GM23338 (cell line): ENCODE results near the gene UBE2G1. TPM values are rescaled to one million over a fixed set of nuclear protein-coding genes. Genes with fewer than 3 reads are reported as not detected.

ENCODE experiments used
- ATAC-seq: fragments of 200-7000 bp; cut with Tn5 transposase; 3 replicates; pipeline ENCODE4 v1.9.1; 2020
- DNase-seq: peaks from one replicate; pipeline ENCODE4 v3.0.0-alpha.2; 2015; ENCODE audit warnings: low spot score
- H2AFZ ChIP-seq: fragments of 200-600 bp; sonication (generic); 2 replicates; pipeline ENCODE4 v1.8.0; 2016; ENCODE audit warnings: antibody characterized with exemption, mild to moderate bottlenecking, moderate library complexity
- H3F3A ChIP-seq: fragments of 200-600 bp; sonication (generic); replicated peaks from 2 replicates; pipeline ENCODE4 v1.8.0; 2017; ENCODE audit warnings: antibody characterized with exemption, mixed run types, low read depth
- H3K27ac ChIP-seq: fragments of 200-600 bp; sonication (generic); 2 replicates; pipeline ENCODE4 v1.6.1; 2016; ENCODE audit warnings: low read depth
- H3K27me3 ChIP-seq: fragments of 200-600 bp; sonication (generic); 2 replicates; pipeline ENCODE4 v1.8.0; 2016; ENCODE audit warnings: mild to moderate bottlenecking, mixed run types, moderate library complexity; ENCODE audit not compliant: insufficient read depth
- H3K36me3 ChIP-seq: fragments of 200-600 bp; sonication (generic); 2 replicates; pipeline ENCODE4 v1.8.0; 2016; ENCODE audit warnings: mild to moderate bottlenecking; ENCODE audit not compliant: insufficient read depth
- H3K4me1 ChIP-seq: fragments of 200-600 bp; sonication (generic); 2 replicates; pipeline ENCODE4 v1.8.0; 2016; ENCODE audit warnings: mild to moderate bottlenecking, moderate library complexity; ENCODE audit not compliant: insufficient read depth
- H3K4me2 ChIP-seq: fragments of 200-600 bp; sonication (generic); 2 replicates; pipeline ENCODE4 v1.7.1; 2017; ENCODE audit warnings: mixed run types
- H3K4me3 ChIP-seq: fragments of 200-600 bp; sonication (generic); 2 replicates; pipeline ENCODE4 v1.6.1; 2016; ENCODE audit warnings: mixed run types
- H3K79me2 ChIP-seq: fragments of 200-600 bp; sonication (generic); replicated peaks from 2 replicates; pipeline ENCODE4 v1.8.0; 2017; ENCODE audit warnings: mild to moderate bottlenecking; ENCODE audit not compliant: insufficient read depth
- H3K9me2 ChIP-seq: fragments of 200-600 bp; sonication (generic); 2 replicates; pipeline ENCODE4 v1.8.0; 2017; ENCODE audit not compliant: insufficient read depth
- H4K20me1 ChIP-seq: fragments of 200-600 bp; sonication (generic); replicated peaks from 2 replicates; pipeline ENCODE4 v1.8.0; 2017; ENCODE audit warnings: mild to moderate bottlenecking; ENCODE audit not compliant: insufficient read depth
- H3K27ac Mint-ChIP-seq: 2 replicates; pipeline ENCODE4 v1.8.0; 2020; ENCODE audit warnings: inconsistent platforms, mild to moderate bottlenecking, moderate library complexity, mixed read lengths
- H3K27me3 Mint-ChIP-seq: 3 replicates; pipeline ENCODE4 v1.8.0; 2022; ENCODE audit warnings: low read depth, mild to moderate bottlenecking, moderate library complexity, mixed read lengths, inconsistent platforms; ENCODE audit not compliant: insufficient read depth, poor library complexity
- H3K36me3 Mint-ChIP-seq: 3 replicates; pipeline ENCODE4 v1.8.0; 2021; ENCODE audit warnings: low read depth, mild to moderate bottlenecking, inconsistent platforms, moderate library complexity, mixed read lengths
- H3K4me1 Mint-ChIP-seq: 3 replicates; pipeline ENCODE4 v1.8.0; 2020; ENCODE audit warnings: mild to moderate bottlenecking, inconsistent platforms, mixed read lengths
- H3K4me3 Mint-ChIP-seq: 3 replicates; pipeline ENCODE4 v1.8.0; 2021; ENCODE audit warnings: moderate library complexity, mild to moderate bottlenecking, inconsistent platforms, mixed read lengths
- H3K9me3 Mint-ChIP-seq: 3 replicates; pipeline ENCODE4 v1.8.0; 2020; ENCODE audit warnings: moderate library complexity, mild to moderate bottlenecking, inconsistent platforms, mixed read lengths
- CTCF ChIP-seq, 2 experiments: fragments of 200-600 bp in 1 of 2; sonication (generic) in 1 of 2; conservative IDR thresholded peaks; 2 replicates each; pipeline versions ENCODE4 v1.5.1 to v1.6.1; 2016 to 2017; ENCODE audit warnings: antibody characterized with exemption in 2 of 2, low read depth in 2 of 2, mild to moderate bottlenecking in 2 of 2, moderate library complexity in 1 of 2
- JUNB ChIP-seq: IDR thresholded peaks from one replicate; pipeline ENCODE4 v1.6.1; 2016; ENCODE audit warnings: antibody characterized with exemption; ENCODE audit not compliant: unreplicated experiment
- NANOG ChIP-seq: IDR thresholded peaks from 2 replicates; pipeline ENCODE4 v1.6.1; 2016; ENCODE audit warnings: antibody characterized with exemption, borderline replicate concordance
- ZNF114 ChIP-seq: fragments of 250-450 bp; sonication (Bioruptor Pico); IDR thresholded peaks from 2 replicates; pipeline ENCODE4 v1.5.0; 2020; ENCODE audit warnings: mild to moderate bottlenecking, moderate library complexity
- polyA plus RNA-seq: library from polyadenylated mRNA; unstranded; fragments of >200 nt; fragmentation: Nextera tagmentation; extraction: Ambion mirVana; gene quantifications from 2 replicates; pipeline ENCODE4 v1.2.1, GENCODE V29; 2016
- total RNA-seq: library from RNA; depleted of rRNA; stranded (reverse); fragments of >200 nt; shearing (Covaris generic); gene quantifications from 2 replicates; pipeline ENCODE4 v1.2.3, GENCODE V29; 2014
- TF ChIP-seq, protein P1 (sequence below): fragments of 250-450 bp; sonication (Bioruptor Pico); IDR thresholded peaks from 2 replicates; pipeline ENCODE4 v1.5.0; 2020; ENCODE audit warnings: mild to moderate bottlenecking, moderate library complexity

UBE2G1 gene
- total and polyA plus RNA-seq, 2 experiments from 2014 or later, result 71.9 to 145 TPM

GRCh38 chr17:4318186-4318585 is 48.3 kb downstream of the UBE2G1 start:
- no peak overlapping the region for H3K4me3 Mint-ChIP-seq
- DNase-seq (peak; percentile 41), ATAC-seq (peak; percentile 43)
- H3K9me3 Mint-ChIP-seq, result no peaks in the 10 kb centered on the region
- H2AFZ ChIP-seq, result no peak overlapping the region
- peaks cover 100% of the 10 kb centered on the region for H3K79me2 ChIP-seq
- H3K4me1 ChIP-seq, result peaks cover 47% of the 10 kb centered on the region
- no peak overlapping the region for H3K27ac Mint-ChIP-seq
- H3F3A ChIP-seq, result no peaks in the 10 kb centered on the region
- no peak for TF ChIP-seq NANOG
- TF ChIP-seq JUNB, result no peak
- TF ChIP-seq CTCF (conservative IDR thresholded peaks at IDR 0.05; ENCODE audit: low read depth in 2 of 2), result 0 out of 4 replicates have a peak, but pooled peaks of 1 of the 2 experiments have one; percentile 5
- TF ChIP-seq, protein P1, sequence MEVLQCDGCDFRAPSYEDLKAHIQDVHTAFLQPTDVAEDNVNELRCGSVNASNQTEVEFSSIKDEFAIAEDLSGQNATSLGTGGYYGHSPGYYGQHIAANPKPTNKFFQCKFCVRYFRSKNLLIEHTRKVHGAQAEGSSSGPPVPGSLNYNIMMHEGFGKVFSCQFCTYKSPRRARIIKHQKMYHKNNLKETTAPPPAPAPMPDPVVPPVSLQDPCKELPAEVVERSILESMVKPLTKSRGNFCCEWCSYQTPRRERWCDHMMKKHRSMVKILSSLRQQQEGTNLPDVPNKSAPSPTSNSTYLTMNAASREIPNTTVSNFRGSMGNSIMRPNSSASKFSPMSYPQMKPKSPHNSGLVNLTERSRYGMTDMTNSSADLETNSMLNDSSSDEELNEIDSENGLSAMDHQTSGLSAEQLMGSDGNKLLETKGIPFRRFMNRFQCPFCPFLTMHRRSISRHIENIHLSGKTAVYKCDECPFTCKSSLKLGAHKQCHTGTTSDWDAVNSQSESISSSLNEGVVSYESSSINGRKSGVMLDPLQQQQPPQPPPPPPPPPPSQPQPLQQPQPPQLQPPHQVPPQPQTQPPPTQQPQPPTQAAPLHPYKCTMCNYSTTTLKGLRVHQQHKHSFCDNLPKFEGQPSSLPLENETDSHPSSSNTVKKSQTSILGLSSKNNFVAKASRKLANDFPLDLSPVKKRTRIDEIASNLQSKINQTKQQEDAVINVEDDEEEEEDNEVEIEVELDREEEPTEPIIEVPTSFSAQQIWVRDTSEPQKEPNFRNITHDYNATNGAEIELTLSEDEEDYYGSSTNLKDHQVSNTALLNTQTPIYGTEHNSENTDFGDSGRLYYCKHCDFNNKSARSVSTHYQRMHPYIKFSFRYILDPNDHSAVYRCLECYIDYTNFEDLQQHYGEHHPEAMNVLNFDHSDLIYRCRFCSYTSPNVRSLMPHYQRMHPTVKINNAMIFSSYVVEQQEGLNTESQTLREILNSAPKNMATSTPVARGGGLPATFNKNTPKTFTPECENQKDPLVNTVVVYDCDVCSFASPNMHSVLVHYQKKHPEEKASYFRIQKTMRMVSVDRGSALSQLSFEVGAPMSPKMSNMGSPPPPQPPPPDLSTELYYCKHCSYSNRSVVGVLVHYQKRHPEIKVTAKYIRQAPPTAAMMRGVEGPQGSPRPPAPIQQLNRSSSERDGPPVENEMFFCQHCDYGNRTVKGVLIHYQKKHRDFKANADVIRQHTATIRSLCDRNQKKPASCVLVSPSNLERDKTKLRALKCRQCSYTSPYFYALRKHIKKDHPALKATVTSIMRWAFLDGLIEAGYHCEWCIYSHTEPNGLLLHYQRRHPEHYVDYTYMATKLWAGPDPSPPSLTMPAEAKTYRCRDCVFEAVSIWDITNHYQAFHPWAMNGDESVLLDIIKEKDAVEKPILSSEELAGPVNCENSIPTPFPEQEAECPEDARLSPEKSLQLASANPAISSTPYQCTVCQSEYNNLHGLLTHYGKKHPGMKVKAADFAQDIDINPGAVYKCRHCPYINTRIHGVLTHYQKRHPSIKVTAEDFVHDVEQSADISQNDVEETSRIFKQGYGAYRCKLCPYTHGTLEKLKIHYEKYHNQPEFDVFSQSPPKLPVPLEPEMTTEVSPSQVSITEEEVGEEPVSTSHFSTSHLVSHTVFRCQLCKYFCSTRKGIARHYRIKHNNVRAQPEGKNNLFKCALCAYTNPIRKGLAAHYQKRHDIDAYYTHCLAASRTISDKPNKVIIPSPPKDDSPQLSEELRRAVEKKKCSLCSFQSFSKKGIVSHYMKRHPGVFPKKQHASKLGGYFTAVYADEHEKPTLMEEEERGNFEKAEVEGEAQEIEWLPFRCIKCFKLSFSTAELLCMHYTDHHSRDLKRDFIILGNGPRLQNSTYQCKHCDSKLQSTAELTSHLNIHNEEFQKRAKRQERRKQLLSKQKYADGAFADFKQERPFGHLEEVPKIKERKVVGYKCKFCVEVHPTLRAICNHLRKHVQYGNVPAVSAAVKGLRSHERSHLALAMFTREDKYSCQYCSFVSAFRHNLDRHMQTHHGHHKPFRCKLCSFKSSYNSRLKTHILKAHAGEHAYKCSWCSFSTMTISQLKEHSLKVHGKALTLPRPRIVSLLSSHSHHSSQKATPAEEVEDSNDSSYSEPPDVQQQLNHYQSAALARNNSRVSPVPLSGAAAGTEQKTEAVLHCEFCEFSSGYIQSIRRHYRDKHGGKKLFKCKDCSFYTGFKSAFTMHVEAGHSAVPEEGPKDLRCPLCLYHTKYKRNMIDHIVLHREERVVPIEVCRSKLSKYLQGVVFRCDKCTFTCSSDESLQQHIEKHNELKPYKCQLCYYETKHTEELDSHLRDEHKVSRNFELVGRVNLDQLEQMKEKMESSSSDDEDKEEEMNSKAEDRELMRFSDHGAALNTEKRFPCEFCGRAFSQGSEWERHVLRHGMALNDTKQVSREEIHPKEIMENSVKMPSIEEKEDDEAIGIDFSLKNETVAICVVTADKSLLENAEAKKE (CRISPR knock-in tag), result no peak
- TF ChIP-seq ZNF114 (CRISPR knock-in tag), result no peak
- H3K4me2 ChIP-seq, result no peak overlapping the region
- H3K27me3 Mint-ChIP-seq, result peaks cover 2% of the 10 kb centered on the region
- H3K9me2 ChIP-seq, result no peaks in the 10 kb centered on the region
- peaks cover 80% of the 10 kb centered on the region for H4K20me1 ChIP-seq
- H3K27ac ChIP-seq, result 0 out of 2 replicates have a peak overlapping the region, but pooled peaks have one; percentile 10
- H3K36me3 ChIP-seq, result no peaks in the 10 kb centered on the region
- peaks cover 59% of the 10 kb centered on the region for H3K4me1 Mint-ChIP-seq
- H3K27me3 ChIP-seq, result no peaks in the 10 kb centered on the region
- peaks cover 8% of the 10 kb centered on the region; the same call in 2 of the 3 replicates for H3K36me3 Mint-ChIP-seq
- no peak overlapping the region for H3K4me3 ChIP-seq
